ENCODE data around the gene DLAT. TPM values are rescaled to one million over a fixed set of nuclear protein-coding genes. Genes with fewer than 3 reads are reported as not detected.
"Not testable (repeated sequence)": the region's sequence is repeated elsewhere in the genome, so short reads cannot be mapped to it uniquely, and the experiment has no call there.

DLAT gene
- polyA plus RNA-seq, 2 of the 4 experiments (the other 2 are of a cell fraction) = 32.5 to 42.8 TPM

- FAIRE-seq, H3K4me2 ChIP-seq, H3K9me3 ChIP-seq, POLR2A ChIA-PET, H3K4me3 ChIP-seq, H3K27ac ChIP-seq, H3K4me1 ChIP-seq: not testable (repeated sequence)
- WGBS (ENCODE audit: missing lambda C conversion rate) = 64% methylated on average over 5 of the region's 5 CpGs
- CTCF ChIA-PET = interaction anchor here (0.9 to 1.8 kb wide), 7 partner anchors 11 to 64 kb away, joined by 3 to 8 read pairs (median 4); partner anchors contain the start of gene DIXDC1
- peak in 1 of 2 experiments; percentile 62; a peak in 2 of 6 replicates for ATAC-seq
- DNase-seq (ENCODE audit: low read depth in 1 of 2, low spot score in 1 of 2) = peak in 1 of 2 experiments; percentile 29
- peak; percentile 26 to 42; a peak in 2 of 5 replicates for TF ChIP-seq RAD21 (conservative IDR thresholded peaks at IDR 0.05 in 1 of 2, IDR thresholded peaks at IDR 0.05 in 1 of 2)
Measured at GRCh38 chr11:111996669-111997068, 28.5 kb upstream of the DLAT start.

DNA sequence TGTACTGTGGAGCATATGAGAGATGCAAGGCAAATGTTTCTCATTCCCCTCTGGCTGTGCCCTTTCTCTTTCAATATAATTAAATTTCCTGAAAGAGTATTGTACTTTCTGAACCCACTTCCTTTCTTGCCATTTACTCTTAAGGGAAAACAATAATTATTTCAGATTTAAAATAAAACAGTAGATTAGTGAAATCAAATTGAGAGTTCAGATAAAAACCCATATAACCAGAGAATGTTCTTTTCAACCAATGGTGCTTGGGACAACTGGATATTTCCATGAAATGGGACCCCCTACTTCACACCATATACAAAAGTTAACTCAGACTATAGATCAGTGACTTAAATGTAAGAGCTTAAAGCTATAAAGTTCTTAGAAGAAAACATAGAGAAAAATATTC is 26.1 kb upstream of the DLAT start:
- Histone ChIP-seq H3K9me3 (no peaks in the 10 kb centered on the region), H3K4me3 (no peak overlapping the region), H3K4me1 (no peaks in the 10 kb centered on the region), H3K27ac (no peak overlapping the region), H3K4me2 (no peak overlapping the region)
- TF ChIP-seq RNF2 (IDR thresholded peaks at IDR 0.05; ENCODE audit: borderline replicate concordance, low read depth) = no peak
- TF ChIP-seq, protein P1, sequence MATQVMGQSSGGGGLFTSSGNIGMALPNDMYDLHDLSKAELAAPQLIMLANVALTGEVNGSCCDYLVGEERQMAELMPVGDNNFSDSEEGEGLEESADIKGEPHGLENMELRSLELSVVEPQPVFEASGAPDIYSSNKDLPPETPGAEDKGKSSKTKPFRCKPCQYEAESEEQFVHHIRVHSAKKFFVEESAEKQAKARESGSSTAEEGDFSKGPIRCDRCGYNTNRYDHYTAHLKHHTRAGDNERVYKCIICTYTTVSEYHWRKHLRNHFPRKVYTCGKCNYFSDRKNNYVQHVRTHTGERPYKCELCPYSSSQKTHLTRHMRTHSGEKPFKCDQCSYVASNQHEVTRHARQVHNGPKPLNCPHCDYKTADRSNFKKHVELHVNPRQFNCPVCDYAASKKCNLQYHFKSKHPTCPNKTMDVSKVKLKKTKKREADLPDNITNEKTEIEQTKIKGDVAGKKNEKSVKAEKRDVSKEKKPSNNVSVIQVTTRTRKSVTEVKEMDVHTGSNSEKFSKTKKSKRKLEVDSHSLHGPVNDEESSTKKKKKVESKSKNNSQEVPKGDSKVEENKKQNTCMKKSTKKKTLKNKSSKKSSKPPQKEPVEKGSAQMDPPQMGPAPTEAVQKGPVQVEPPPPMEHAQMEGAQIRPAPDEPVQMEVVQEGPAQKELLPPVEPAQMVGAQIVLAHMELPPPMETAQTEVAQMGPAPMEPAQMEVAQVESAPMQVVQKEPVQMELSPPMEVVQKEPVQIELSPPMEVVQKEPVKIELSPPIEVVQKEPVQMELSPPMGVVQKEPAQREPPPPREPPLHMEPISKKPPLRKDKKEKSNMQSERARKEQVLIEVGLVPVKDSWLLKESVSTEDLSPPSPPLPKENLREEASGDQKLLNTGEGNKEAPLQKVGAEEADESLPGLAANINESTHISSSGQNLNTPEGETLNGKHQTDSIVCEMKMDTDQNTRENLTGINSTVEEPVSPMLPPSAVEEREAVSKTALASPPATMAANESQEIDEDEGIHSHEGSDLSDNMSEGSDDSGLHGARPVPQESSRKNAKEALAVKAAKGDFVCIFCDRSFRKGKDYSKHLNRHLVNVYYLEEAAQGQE (IDR thresholded peaks at IDR 0.05) = no peak
- TF ChIP-seq EHMT2 (IDR thresholded peaks at IDR 0.05; ENCODE audit: low read depth) = no peak
- TF ChIP-seq HDAC2 (IDR thresholded peaks at IDR 0.05) = no peak
- TF ChIP-seq RFX5 (IDR thresholded peaks at IDR 0.05) = no peak
- no peak for TF ChIP-seq EHF (CRISPR knock-in tag; IDR thresholded peaks at IDR 0.05)
- TF ChIP-seq ELK1 (IDR thresholded peaks at IDR 0.05; ENCODE audit: low read depth, low read length) = no peak
- no peak for TF ChIP-seq JUN (IDR thresholded peaks at IDR 0.05)
- TF ChIP-seq NPAS2 (CRISPR knock-in tag; IDR thresholded peaks at IDR 0.05; ENCODE audit: borderline replicate concordance) = no peak
- no peak for TF ChIP-seq TP53 (CRISPR knock-in tag; IDR thresholded peaks at IDR 0.05)
- TF ChIP-seq TFCP2L1 (CRISPR knock-in tag; IDR thresholded peaks at IDR 0.05) = no peak
- TF ChIP-seq, protein P2, sequence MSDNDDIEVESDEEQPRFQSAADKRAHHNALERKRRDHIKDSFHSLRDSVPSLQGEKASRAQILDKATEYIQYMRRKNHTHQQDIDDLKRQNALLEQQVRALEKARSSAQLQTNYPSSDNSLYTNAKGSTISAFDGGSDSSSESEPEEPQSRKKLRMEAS (IDR thresholded peaks at IDR 0.05) = no peak
- no peak for TF ChIP-seq MAZ (IDR thresholded peaks at IDR 0.05; ENCODE audit: borderline replicate concordance, low read depth, low read length)
- no peak for TF ChIP-seq JUNB (IDR thresholded peaks at IDR 0.05)
- TF ChIP-seq CHD4 (IDR thresholded peaks at IDR 0.05; ENCODE audit: borderline replicate concordance) = no peak
- TF ChIP-seq KDM5A (IDR thresholded peaks at IDR 0.05) = no peak
- TF ChIP-seq ZFP36 (IDR thresholded peaks at IDR 0.05; ENCODE audit: borderline replicate concordance, partially characterized antibody) = no peak
- TF ChIP-seq NFE2L2 (conservative IDR thresholded peaks at IDR 0.05; ENCODE audit: low read length) = no peak
- DNase-seq (ENCODE audit: low read depth in 1 of 2, low spot score in 1 of 2) = no peak
- no peak for ATAC-seq
- no peak for FAIRE-seq
- ChIA-PET POLR2A (no interaction called here), CTCF (interaction anchor here (1.1 to 3.0 kb wide), 2 partner anchors 18 to 67 kb away, joined by 3 to 9 read pairs; no protein-coding TSS in a partner anchor)

DNA sequence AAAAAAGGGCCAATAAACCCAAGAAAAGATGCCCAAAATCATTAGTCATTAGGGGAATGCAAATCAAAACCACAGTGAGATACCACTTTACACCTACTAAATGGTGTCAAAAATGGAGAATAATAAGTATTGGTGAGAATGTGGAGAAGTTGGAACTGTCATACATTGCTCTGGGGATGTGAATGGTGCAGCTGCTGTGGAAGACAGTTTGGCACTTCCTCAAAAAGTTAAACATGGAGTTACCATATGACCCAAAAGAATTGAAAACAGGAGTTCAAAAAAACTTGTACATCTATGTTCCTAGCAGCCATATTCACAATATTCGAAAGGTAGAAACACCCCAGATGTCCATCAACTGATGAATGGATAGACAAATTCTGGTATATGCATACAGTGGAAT is 24.5 kb upstream of the DLAT start:
- Histone ChIP-seq H3K9me3 (no peaks in the 10 kb centered on the region; the same call in 2 of the 3 replicates), H3K4me2 (no peak overlapping the region), H3K4me1 (no peaks in the 10 kb centered on the region), H3K27ac (no peak overlapping the region), H3K4me3 (no peak overlapping the region)
- TF ChIP-seq TP53 (CRISPR knock-in tag; IDR thresholded peaks at IDR 0.05) (no peak), RCOR1 (IDR thresholded peaks at IDR 0.05; ENCODE audit: low read depth, low read length) (no peak), CHD2 (IDR thresholded peaks at IDR 0.05; ENCODE audit: low read length, partially characterized antibody) (no peak), ZSCAN20 (CRISPR knock-in tag; IDR thresholded peaks at IDR 0.05) (no peak), NFE2L2 (conservative IDR thresholded peaks at IDR 0.05; ENCODE audit: low read length) (no peak), FOSB (CRISPR knock-in tag; IDR thresholded peaks at IDR 0.05) (no peak), BHLHE40 (IDR thresholded peaks at IDR 0.05; ENCODE audit: low read depth, low read length) (no peak), SREBF2 (IDR thresholded peaks at IDR 0.05) (no peak), EHMT2 (IDR thresholded peaks at IDR 0.05; ENCODE audit: low read depth) (no peak), JUNB (IDR thresholded peaks at IDR 0.05) (no peak), SMC3 (IDR thresholded peaks at IDR 0.05) (no peak), JUN (IDR thresholded peaks at IDR 0.05) (no peak), NR3C1 (IDR thresholded peaks at IDR 0.05) (no peak), KDM1A (IDR thresholded peaks at IDR 0.05; ENCODE audit: low read depth) (no peak), RFX5 (IDR thresholded peaks at IDR 0.05) (no peak)
- TF ChIP-seq, protein P2 (IDR thresholded peaks at IDR 0.05) = no peak
- TF ChIP-seq, protein P3, sequence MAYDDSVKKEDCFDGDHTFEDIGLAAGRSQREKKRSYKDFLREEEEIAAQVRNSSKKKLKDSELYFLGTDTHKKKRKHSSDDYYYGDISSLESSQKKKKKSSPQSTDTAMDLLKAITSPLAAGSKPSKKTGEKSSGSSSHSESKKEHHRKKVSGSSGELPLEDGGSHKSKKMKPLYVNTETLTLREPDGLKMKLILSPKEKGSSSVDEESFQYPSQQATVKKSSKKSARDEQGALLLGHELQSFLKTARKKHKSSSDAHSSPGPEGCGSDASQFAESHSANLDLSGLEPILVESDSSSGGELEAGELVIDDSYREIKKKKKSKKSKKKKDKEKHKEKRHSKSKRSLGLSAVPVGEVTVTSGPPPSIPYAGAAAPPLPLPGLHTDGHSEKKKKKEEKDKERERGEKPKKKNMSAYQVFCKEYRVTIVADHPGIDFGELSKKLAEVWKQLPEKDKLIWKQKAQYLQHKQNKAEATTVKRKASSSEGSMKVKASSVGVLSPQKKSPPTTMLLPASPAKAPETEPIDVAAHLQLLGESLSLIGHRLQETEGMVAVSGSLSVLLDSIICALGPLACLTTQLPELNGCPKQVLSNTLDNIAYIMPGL (CRISPR knock-in tag; IDR thresholded peaks at IDR 0.05; ENCODE audit: borderline replicate concordance) = no peak
- CTCF ChIA-PET = no interaction called here
- DNase-seq (ENCODE audit: low read depth in 1 of 2, low spot score in 1 of 2) (no peak), FAIRE-seq (no peak), ATAC-seq (no peak)
- POLR2A ChIA-PET = no interaction called here
- 80% methylated on average over 1 of the region's 1 CpG for WGBS (ENCODE audit: missing lambda C conversion rate)

Measured in A549 (cell line).